Measurements from ENCODE around the gene ZNF160.
A peak's percentile ranks its signal among the peaks of the same experiment; 100 is the strongest.

ZNF160 gene

DNA sequence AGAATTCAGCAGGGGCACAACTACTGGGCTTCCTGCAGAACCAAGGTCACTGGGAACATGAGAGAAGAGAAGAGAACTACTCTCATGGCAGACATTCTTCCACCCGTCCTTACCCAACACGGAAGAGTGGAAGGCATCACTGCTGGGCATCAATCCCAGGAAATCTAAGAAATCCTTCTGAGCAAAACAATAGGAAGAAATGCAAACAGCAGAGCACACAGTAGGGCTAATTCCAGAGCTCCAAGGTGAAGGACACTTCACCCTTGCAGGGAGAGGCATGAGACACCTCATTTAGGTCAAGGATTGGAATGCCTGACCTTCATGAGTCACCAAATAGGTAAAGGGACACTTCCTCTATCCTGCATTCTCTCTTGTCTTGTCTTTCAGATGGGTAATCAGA is 55.8 kb downstream of the ZNF160 start:
- Histone ChIP-seq H3K9ac (ENCODE audit: low read depth, low read length, poor library complexity) (no peak overlapping the region), H2BK15ac (ENCODE audit: low read length) (no peak overlapping the region), H3K9me3 (replicated peaks in 1 of 2; ENCODE audit: control insufficient read depth in 2 of 2, insufficient read depth in 1 of 2, low read depth in 1 of 2, low read length in 2 of 2) (peaks cover 5 to 8% of the 10 kb centered on the region in 2 donors), H2BK120ac (ENCODE audit: low read depth, low read length) (no peak overlapping the region), H3K4ac (ENCODE audit: low read length) (no peak overlapping the region), H3K79me1 (ENCODE audit: low read depth, low read length) (no peaks in the 10 kb centered on the region), H3K23ac (ENCODE audit: low read depth, low read length, poor library complexity) (no peak overlapping the region), H2BK5ac (ENCODE audit: low read length) (no peak overlapping the region), H3K4me3 (ENCODE audit: low read length in 2 of 2) (no peak overlapping the region), H4K91ac (ENCODE audit: low read depth, low read length, poor library complexity) (no peak overlapping the region), H3K36me3 (replicated peaks in 1 of 2; ENCODE audit: control insufficient read depth in 2 of 2, insufficient read depth in 2 of 2, low read length in 2 of 2) (no peaks in the 10 kb centered on the region), H3K14ac (ENCODE audit: low read length) (no peak overlapping the region), H3K27me3 (ENCODE audit: control insufficient read depth in 3 of 3, insufficient read depth in 3 of 3, low read depth in 1 of 3, low read length in 3 of 3) (no peaks in the 10 kb centered on the region), H3K4me2 (ENCODE audit: insufficient read depth, low read length, poor library complexity, severe bottlenecking) (no peak overlapping the region), H2AK5ac (ENCODE audit: low read depth, low read length) (no peak overlapping the region), H3K18ac (ENCODE audit: low read length) (no peak overlapping the region), H2BK12ac (ENCODE audit: low read length) (no peak overlapping the region), H2AFZ (ENCODE audit: low read length) (no peak overlapping the region), H3K27ac (replicated peaks; ENCODE audit: low read length) (no peak overlapping the region), H4K8ac (ENCODE audit: low read depth, low read length) (no peak overlapping the region), H3K4me1 (ENCODE audit: control insufficient read depth in 2 of 2, insufficient read depth in 1 of 2, low read depth in 1 of 2, low read length in 2 of 2) (no peaks in the 10 kb centered on the region)
- no CpG with 5 or more reads among the region's 2 CpGs for WGBS, 2 donors (ENCODE audit: extremely low coverage in 2 of 2, insufficient read length in 2 of 2, insufficient replicate concordance in 1 of 2)
- DNase-seq (ENCODE audit: low spot score) = no peak

- DNase-seq (ENCODE audit: low spot score) = no peak
- H3K9me3 ChIP-seq (replicated peaks in 1 of 2; ENCODE audit: control insufficient read depth in 2 of 2, insufficient read depth in 1 of 2, low read depth in 1 of 2, low read length in 2 of 2) = peaks cover 8% of the 10 kb centered on the region in 2 donors
- H3K4me3 ChIP-seq (ENCODE audit: low read length in 2 of 2) = no peak overlapping the region
- H3K27ac ChIP-seq (replicated peaks; ENCODE audit: low read length) = no peak overlapping the region
- no peak overlapping the region for H2BK12ac ChIP-seq (ENCODE audit: low read length)
- H4K8ac ChIP-seq (ENCODE audit: low read depth, low read length) = no peak overlapping the region
- peak overlapping the region; percentile 64 for H3K18ac ChIP-seq (ENCODE audit: low read length)
- no peak overlapping the region for H2BK15ac ChIP-seq (ENCODE audit: low read length)
- H2BK5ac ChIP-seq (ENCODE audit: low read length) = no peak overlapping the region
- H3K4me1 ChIP-seq (ENCODE audit: control insufficient read depth in 2 of 2, insufficient read depth in 1 of 2, low read depth in 1 of 2, low read length in 2 of 2) = no peaks in the 10 kb centered on the region
- no peak overlapping the region for H2AK5ac ChIP-seq (ENCODE audit: low read depth, low read length)
- whole genome bisulfite sequencing, 2 donors (ENCODE audit: extremely low coverage in 2 of 2, insufficient read length in 2 of 2, insufficient replicate concordance in 1 of 2) = no CpG with 5 or more reads among the region's 16 CpGs
- H3K23ac ChIP-seq (ENCODE audit: low read depth, low read length, poor library complexity) = no peak overlapping the region
- no peaks in the 10 kb centered on the region for H3K79me1 ChIP-seq (ENCODE audit: low read depth, low read length)
- no peak overlapping the region for H3K14ac ChIP-seq (ENCODE audit: low read length)
- no peak overlapping the region for H3K4me2 ChIP-seq (ENCODE audit: insufficient read depth, low read length, poor library complexity, severe bottlenecking)
- H2AFZ ChIP-seq (ENCODE audit: low read length) = no peak overlapping the region
- no peak overlapping the region for H3K9ac ChIP-seq (ENCODE audit: low read depth, low read length, poor library complexity)
- H2BK120ac ChIP-seq (ENCODE audit: low read depth, low read length) = no peak overlapping the region
- H3K27me3 ChIP-seq (ENCODE audit: control insufficient read depth in 3 of 3, insufficient read depth in 3 of 3, low read depth in 1 of 3, low read length in 3 of 3) = no peaks in the 10 kb centered on the region
- H3K4ac ChIP-seq (ENCODE audit: low read length) = no peak overlapping the region
- no peaks in the 10 kb centered on the region for H3K36me3 ChIP-seq (replicated peaks in 1 of 2; ENCODE audit: control insufficient read depth in 2 of 2, insufficient read depth in 2 of 2, low read length in 2 of 2)
- H4K91ac ChIP-seq (ENCODE audit: low read depth, low read length, poor library complexity) = no peak overlapping the region
These were observed 57.7 kb downstream of the ZNF160 start for GRCh38 chr19:53045536-53045935.

- Histone ChIP-seq H2AK5ac (ENCODE audit: low read depth, low read length) (no peak overlapping the region), H4K8ac (ENCODE audit: low read depth, low read length) (no peak overlapping the region), H3K4ac (ENCODE audit: low read length) (no peak overlapping the region), H3K9me3 (replicated peaks in 1 of 2; ENCODE audit: control insufficient read depth in 2 of 2, insufficient read depth in 1 of 2, low read depth in 1 of 2, low read length in 2 of 2) (peaks cover 7 to 8% of the 10 kb centered on the region in 2 donors), H3K4me3 (ENCODE audit: low read length in 2 of 2) (no peak overlapping the region), H3K27me3 (ENCODE audit: control insufficient read depth in 3 of 3, insufficient read depth in 3 of 3, low read depth in 1 of 3, low read length in 3 of 3) (no peaks in the 10 kb centered on the region), H3K14ac (ENCODE audit: low read length) (no peak overlapping the region), H2BK120ac (ENCODE audit: low read depth, low read length) (no peak overlapping the region), H3K36me3 (replicated peaks in 1 of 2; ENCODE audit: control insufficient read depth in 2 of 2, insufficient read depth in 2 of 2, low read length in 2 of 2) (no peaks in the 10 kb centered on the region), H3K4me1 (ENCODE audit: control insufficient read depth in 2 of 2, insufficient read depth in 1 of 2, low read depth in 1 of 2, low read length in 2 of 2) (peaks cover 1 to 3% of the 10 kb centered on the region in 2 donors), H3K23ac (ENCODE audit: low read depth, low read length, poor library complexity) (no peak overlapping the region), H3K18ac (ENCODE audit: low read length) (no peak overlapping the region), H2BK5ac (ENCODE audit: low read length) (no peak overlapping the region), H4K91ac (ENCODE audit: low read depth, low read length, poor library complexity) (no peak overlapping the region), H3K4me2 (ENCODE audit: insufficient read depth, low read length, poor library complexity, severe bottlenecking) (no peak overlapping the region), H2BK12ac (ENCODE audit: low read length) (no peak overlapping the region), H2AFZ (ENCODE audit: low read length) (no peak overlapping the region), H3K9ac (ENCODE audit: low read depth, low read length, poor library complexity) (no peak overlapping the region), H3K27ac (replicated peaks; ENCODE audit: low read length) (no peak overlapping the region), H3K79me1 (ENCODE audit: low read depth, low read length) (no peaks in the 10 kb centered on the region), H2BK15ac (ENCODE audit: low read length) (no peak overlapping the region)
- WGBS, 2 donors (ENCODE audit: extremely low coverage in 2 of 2, insufficient read length in 2 of 2, insufficient replicate concordance in 1 of 2) = no CpG with 5 or more reads among the region's 1 CpG
- DNase-seq (ENCODE audit: low spot score) = no peak
These were observed 61.9 kb downstream of the ZNF160 start for GRCh38 chr19:53041366-53041765.

DNA sequence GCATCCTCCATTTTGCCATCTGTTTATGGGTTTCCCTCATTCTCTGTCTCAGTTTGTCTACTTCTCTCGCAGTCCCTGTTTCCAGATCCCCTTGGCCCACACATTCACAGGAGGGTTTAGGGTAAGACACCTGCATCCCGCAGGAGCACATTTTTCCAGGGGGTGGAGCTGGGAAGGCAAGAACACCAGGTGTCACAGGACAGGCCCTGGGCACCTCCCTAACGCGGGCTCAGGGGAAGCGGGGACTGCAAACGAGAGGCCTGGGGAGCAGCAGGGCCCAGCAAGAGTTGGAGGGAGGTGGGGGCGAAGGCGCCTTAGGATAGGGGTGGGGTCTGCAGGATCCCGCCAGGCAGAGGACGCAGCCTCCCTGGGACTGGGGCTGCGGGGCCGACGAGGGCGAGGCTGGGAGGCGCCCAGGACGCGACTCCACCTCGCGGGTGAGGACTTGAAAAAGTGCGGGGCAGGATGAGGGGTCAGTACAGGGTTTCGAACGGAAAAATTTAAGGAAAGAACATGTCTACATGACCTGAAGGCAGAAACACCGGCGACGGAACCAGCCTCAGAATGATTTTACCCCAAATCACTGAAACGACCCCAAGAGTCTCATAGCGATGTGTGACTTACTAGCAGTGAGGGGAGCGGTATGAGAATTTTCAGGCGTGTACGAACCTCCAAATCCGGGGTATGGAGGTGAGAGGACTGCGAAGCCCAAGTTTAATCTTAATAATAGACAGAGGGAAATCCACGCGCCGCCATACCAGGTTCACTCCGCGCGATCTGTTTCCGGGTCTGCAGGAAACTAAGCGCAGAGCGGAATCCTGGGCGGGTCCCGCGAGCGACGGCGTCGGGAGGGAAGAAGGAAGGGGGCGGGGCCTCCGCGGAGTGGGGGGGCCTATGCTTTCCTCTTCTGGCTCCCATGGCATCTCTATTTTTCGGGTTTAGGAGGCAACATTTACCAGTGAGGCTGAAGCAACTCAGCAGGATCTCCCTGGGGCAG is 65.8 kb downstream of the ZNF160 start:
- no CpG with 5 or more reads among the region's 52 CpGs for WGBS, 2 donors (ENCODE audit: extremely low coverage in 2 of 2, insufficient read length in 2 of 2, insufficient replicate concordance in 1 of 2)
- Histone ChIP-seq H3K14ac (ENCODE audit: low read length) (no peak overlapping the region), H3K4me2 (ENCODE audit: insufficient read depth, low read length, poor library complexity, severe bottlenecking) (no peak overlapping the region), H3K27ac (replicated peaks; ENCODE audit: low read length) (no peak overlapping the region), H3K9me3 (replicated peaks in 1 of 2; ENCODE audit: control insufficient read depth in 2 of 2, insufficient read depth in 1 of 2, low read depth in 1 of 2, low read length in 2 of 2) (peaks cover 7 to 21% of the 10 kb centered on the region in 2 donors), H2BK120ac (ENCODE audit: low read depth, low read length) (no peak overlapping the region), H3K4me3 (ENCODE audit: low read length in 2 of 2) (peak overlapping the region; percentile 51 to 54), H3K23ac (ENCODE audit: low read depth, low read length, poor library complexity) (no peak overlapping the region), H2AFZ (ENCODE audit: low read length) (peak overlapping the region; percentile 79), H3K4ac (ENCODE audit: low read length) (no peak overlapping the region), H4K8ac (ENCODE audit: low read depth, low read length) (no peak overlapping the region), H3K4me1 (ENCODE audit: control insufficient read depth in 2 of 2, insufficient read depth in 1 of 2, low read depth in 1 of 2, low read length in 2 of 2) (peaks cover 1 to 3% of the 10 kb centered on the region in 2 donors), H2BK5ac (ENCODE audit: low read length) (no peak overlapping the region), H3K9ac (ENCODE audit: low read depth, low read length, poor library complexity) (peak overlapping the region; percentile 63), H3K18ac (ENCODE audit: low read length) (peak overlapping the region; percentile 27), H2BK12ac (ENCODE audit: low read length) (no peak overlapping the region), H3K79me1 (ENCODE audit: low read depth, low read length) (no peaks in the 10 kb centered on the region), H2BK15ac (ENCODE audit: low read length) (no peak overlapping the region), H2AK5ac (ENCODE audit: low read depth, low read length) (peak overlapping the region; percentile 40), H3K36me3 (replicated peaks in 1 of 2; ENCODE audit: control insufficient read depth in 2 of 2, insufficient read depth in 2 of 2, low read length in 2 of 2) (peaks cover 0 to 5% of the 10 kb centered on the region in 2 donors), H3K27me3 (ENCODE audit: control insufficient read depth in 3 of 3, insufficient read depth in 3 of 3, low read depth in 1 of 3, low read length in 3 of 3) (no peaks in the 10 kb centered on the region), H4K91ac (ENCODE audit: low read depth, low read length, poor library complexity) (no peak overlapping the region)
- DNase-seq (ENCODE audit: low spot score) = no peak

Data from neuronal stem cell (in vitro differentiated cells).